A673 (cell line): ENCODE measurements around the gene MRPL57. TPM values are rescaled to one million over a fixed set of nuclear protein-coding genes. Genes with fewer than 3 reads are reported as not detected.
"Not testable (repeated sequence)": the region's sequence is repeated elsewhere in the genome, so short reads cannot be mapped to it uniquely, and the experiment has no call there.

Experiments
- BruUV-seq: library from RNA; stranded (reverse); fragments of 400-500 nt; replicated peaks from 2 replicates; lab custom pipeline; 2021; lab: Mats Ljungman, UMichigan
- CTCF ChIA-PET: fragments of 300-600 bp; sonication (Branson Sonifier 250); formaldehyde crosslinking; loops from one replicate; lab custom pipeline; 2022; ENCODE audit warnings: antibody characterized with exemption; lab: Charles Lee
- POLR2A ChIA-PET: fragments of 300-600 bp; sonication (Branson Sonifier 250); formaldehyde crosslinking; loops from one replicate; lab custom pipeline; 2022; ENCODE audit warnings: antibody characterized with exemption; ENCODE audit not compliant: low non-redundant PET; lab: Charles Lee
- DNase-seq: peaks from one replicate; pipeline ENCODE4 v3.0.0-alpha.2; 2015; ENCODE audit warnings: low spot score
- H3K27ac ChIP-seq: fragments of 200-600 bp; sonication (generic); 2 replicates; pipeline ENCODE4 v1.5.1; 2016; ENCODE audit warnings: mixed run types, low read depth, mild to moderate bottlenecking, mixed read lengths, antibody characterized with exemption, low read length; ENCODE audit not compliant: poor library complexity, severe bottlenecking
- H3K27me3 ChIP-seq: fragments of 200-600 bp; sonication (generic); replicated peaks from 2 replicates; pipeline ENCODE4 v1.6.1; 2017; ENCODE audit warnings: mixed run types, low read depth, mild to moderate bottlenecking, mixed read lengths, antibody characterized with exemption, low read length; ENCODE audit not compliant: insufficient read depth, poor library complexity
- H3K36me3 ChIP-seq: fragments of 200-600 bp; sonication (generic); 2 replicates; pipeline ENCODE4 v1.6.1; 2016; ENCODE audit warnings: mixed run types, mild to moderate bottlenecking, mixed read lengths, antibody characterized with exemption, low read length; ENCODE audit not compliant: insufficient read depth, poor library complexity, severe bottlenecking
- H3K4me1 ChIP-seq: fragments of 200-600 bp; sonication (generic); 2 replicates; pipeline ENCODE4 v1.6.1; 2017; ENCODE audit warnings: mixed run types, mild to moderate bottlenecking, mixed read lengths, antibody characterized with exemption, low read length; ENCODE audit not compliant: insufficient read depth, poor library complexity, severe bottlenecking
- H3K4me3 ChIP-seq: fragments of 200-600 bp; sonication (generic); 2 replicates; pipeline ENCODE4 v1.5.1; 2016; ENCODE audit warnings: low read depth, mixed run types, mild to moderate bottlenecking, mixed read lengths, low read length; ENCODE audit not compliant: poor library complexity, severe bottlenecking
- H3K9me3 ChIP-seq: fragments of 200-600 bp; sonication (generic); 2 replicates; pipeline ENCODE4 v1.6.1; 2016; ENCODE audit warnings: mixed run types, low read depth, mild to moderate bottlenecking, mixed read lengths, antibody characterized with exemption, low read length; ENCODE audit not compliant: poor library complexity, severe bottlenecking
- EZH2 ChIP-seq: fragments of 200-600 bp; sonication (generic); IDR thresholded peaks from 2 replicates; pipeline ENCODE4 v1.6.1; 2017; ENCODE audit warnings: borderline replicate concordance, low read depth, mild to moderate bottlenecking, mixed read lengths, antibody characterized with exemption, low read length; ENCODE audit not compliant: poor library complexity, severe bottlenecking
- intact Hi-C: fragments of 100-400 bp; cut with micrococcal nuclease; formaldehyde crosslinking; loops from one replicate; pipeline ENCODE4 v1.10.0; 2022; ENCODE audit not compliant: unreplicated experiment
- total RNA-seq: library from RNA; stranded (reverse); gene quantifications from 2 replicates; pipeline ENCODE4 v1.2.3, GENCODE V29; 2021
- TF ChIP-seq, protein P1 (sequence below): fragments of 300-800, 200-600 bp; sonication (generic); conservative IDR thresholded peaks from 2 replicates; pipeline ENCODE4 v1.5.1; 2017; ENCODE audit warnings: low read depth, mild to moderate bottlenecking, antibody characterized with exemption, low read length, moderate library complexity, mixed read lengths

MRPL57 gene
- total RNA-seq, 1 experiment from 2014 or later: 53.3 TPM

DNA sequence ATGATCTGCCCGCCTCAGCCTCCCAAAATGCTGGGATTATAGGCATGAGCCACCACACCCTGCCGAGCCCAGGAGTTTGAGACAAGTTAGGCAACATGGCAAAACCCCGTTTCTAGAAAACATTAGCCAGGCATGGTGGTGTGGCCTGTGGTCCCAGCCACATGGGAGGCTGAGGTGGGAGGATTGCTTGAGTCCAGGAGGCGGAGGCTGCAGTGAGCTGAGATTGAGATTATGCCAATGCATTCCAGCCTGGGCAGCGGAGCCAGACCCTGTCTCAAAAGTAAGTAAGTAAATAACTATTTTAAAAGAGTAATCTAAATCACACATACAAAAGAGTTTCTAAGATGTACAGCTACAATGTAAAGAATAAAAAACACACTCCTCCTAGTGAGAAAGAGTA, 42.0 kb upstream of the MRPL57 start:
- Histone ChIP-seq H3K9me3 (no peaks in the 10 kb centered on the region), H3K4me3 (no peak overlapping the region), H3K4me1 (no peaks in the 10 kb centered on the region), H3K36me3 (no peaks in the 10 kb centered on the region), H3K27me3 (no peaks in the 10 kb centered on the region), H3K27ac (no peak overlapping the region)
- intact Hi-C loops: loop anchor here (1.0 to 10.0 kb wide), 3 partner anchors 70 to 640 kb away; partner anchors contain the start of gene LATS2
- DNase-seq: no peak
- no TSS peak for BruUV-seq
- TF ChIP-seq, protein P1, sequence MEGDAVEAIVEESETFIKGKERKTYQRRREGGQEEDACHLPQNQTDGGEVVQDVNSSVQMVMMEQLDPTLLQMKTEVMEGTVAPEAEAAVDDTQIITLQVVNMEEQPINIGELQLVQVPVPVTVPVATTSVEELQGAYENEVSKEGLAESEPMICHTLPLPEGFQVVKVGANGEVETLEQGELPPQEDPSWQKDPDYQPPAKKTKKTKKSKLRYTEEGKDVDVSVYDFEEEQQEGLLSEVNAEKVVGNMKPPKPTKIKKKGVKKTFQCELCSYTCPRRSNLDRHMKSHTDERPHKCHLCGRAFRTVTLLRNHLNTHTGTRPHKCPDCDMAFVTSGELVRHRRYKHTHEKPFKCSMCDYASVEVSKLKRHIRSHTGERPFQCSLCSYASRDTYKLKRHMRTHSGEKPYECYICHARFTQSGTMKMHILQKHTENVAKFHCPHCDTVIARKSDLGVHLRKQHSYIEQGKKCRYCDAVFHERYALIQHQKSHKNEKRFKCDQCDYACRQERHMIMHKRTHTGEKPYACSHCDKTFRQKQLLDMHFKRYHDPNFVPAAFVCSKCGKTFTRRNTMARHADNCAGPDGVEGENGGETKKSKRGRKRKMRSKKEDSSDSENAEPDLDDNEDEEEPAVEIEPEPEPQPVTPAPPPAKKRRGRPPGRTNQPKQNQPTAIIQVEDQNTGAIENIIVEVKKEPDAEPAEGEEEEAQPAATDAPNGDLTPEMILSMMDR: no peak
- TF ChIP-seq EZH2: no peak
- CTCF ChIA-PET: no interaction called here
- POLR2A ChIA-PET: no interaction called here

DNA sequence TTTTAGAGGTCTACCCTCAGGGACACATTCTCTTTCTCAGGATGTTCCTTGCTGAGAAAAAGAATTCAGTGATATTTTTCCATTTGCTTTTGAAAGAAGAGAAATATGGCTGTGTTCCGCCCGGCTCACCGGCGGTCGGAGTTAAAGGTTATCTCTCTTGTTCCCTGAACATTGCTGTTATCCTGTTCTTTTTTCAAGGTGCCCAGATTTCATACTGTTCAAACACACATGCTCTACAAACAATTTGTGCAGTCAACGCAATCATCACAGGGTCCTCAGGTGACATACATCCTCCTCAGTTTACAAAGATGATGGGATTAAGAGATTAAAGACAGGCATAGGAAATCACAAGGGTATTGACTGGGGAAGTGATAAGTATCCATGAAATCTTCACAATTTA, 40.6 kb upstream of the MRPL57 start:
- H3K9me3 ChIP-seq, H3K36me3 ChIP-seq, H3K4me3 ChIP-seq, H3K27ac ChIP-seq, DNase-seq, BruUV-seq, POLR2A ChIA-PET, H3K4me1 ChIP-seq, CTCF ChIA-PET, H3K27me3 ChIP-seq: not testable (repeated sequence)
- intact Hi-C loops: loop anchor here (10.0 kb wide), 2 partner anchors 71 to 641 kb away; partner anchors contain the start of gene LATS2

DNA sequence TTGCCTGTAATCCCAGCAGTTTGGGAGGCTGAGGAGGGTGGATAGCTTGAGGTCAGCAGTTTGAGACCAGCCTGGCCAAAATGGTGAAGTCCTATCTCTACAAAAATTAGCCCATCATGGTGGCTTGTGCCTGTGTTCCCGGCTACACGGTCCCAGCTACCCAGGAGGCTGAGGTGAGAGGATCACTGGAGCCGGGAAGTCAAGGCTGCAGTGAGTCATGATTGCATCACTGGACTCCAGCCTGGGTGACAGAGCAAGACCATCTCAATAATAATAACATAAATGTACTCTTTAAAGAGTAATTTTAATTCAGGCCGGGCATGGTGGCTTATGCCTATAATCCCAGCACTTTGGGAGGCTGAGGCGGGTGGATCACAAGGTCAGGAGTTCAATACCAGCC, 38.8 kb upstream of the MRPL57 start:
- Histone ChIP-seq H3K9me3 (no peaks in the 10 kb centered on the region), H3K27me3 (no peaks in the 10 kb centered on the region), H3K27ac (no peak overlapping the region), H3K36me3 (peaks cover 5% of the 10 kb centered on the region), H3K4me3 (no peak overlapping the region), H3K4me1 (peaks cover 4% of the 10 kb centered on the region)
- ChIA-PET POLR2A (no interaction called here), CTCF (no interaction called here)
- no peak for DNase-seq
- TF ChIP-seq, protein P1: no peak
- TF ChIP-seq EZH2: no peak
- intact Hi-C loops: loop anchor here (10.0 kb wide), 2 partner anchors 73 to 643 kb away; partner anchors contain the start of gene LATS2
- no TSS peak for BruUV-seq

DNA sequence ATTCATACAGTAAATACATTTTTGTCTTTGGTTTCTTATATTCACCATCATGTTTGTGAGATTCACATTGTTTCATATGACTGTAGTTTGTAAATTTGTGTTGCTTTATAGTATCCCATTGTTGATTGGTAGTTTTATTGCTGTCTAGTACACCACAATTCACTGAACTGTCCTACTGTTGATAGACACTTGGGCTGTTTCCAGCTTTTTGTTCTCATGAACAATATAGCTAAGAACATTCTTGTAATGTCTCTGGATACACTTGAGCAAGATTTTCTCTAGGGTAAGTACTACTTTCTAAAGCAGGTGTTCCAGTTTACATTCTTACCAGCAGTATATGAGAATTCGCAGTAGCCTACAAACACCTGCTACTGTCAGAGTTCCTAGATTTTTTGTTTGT, 37.9 kb upstream of the MRPL57 start:
- ChIA-PET POLR2A (interaction anchor here (0.6 kb wide), 1 partner anchor 351 kb away, joined by 4 read pairs; no protein-coding TSS in a partner anchor), CTCF (interaction anchor here (0.6 kb wide), 1 partner anchor 359 kb away, joined by 3 read pairs; no protein-coding TSS in a partner anchor)
- intact Hi-C loops: loop anchor here (10.0 kb wide), 2 partner anchors 74 to 644 kb away; partner anchors contain the start of gene LATS2
- BruUV-seq: no TSS peak
- Histone ChIP-seq H3K9me3 (no peaks in the 10 kb centered on the region), H3K4me1 (peaks cover 6% of the 10 kb centered on the region), H3K36me3 (peaks cover 13% of the 10 kb centered on the region), H3K4me3 (no peak overlapping the region), H3K27ac (no peak overlapping the region), H3K27me3 (no peaks in the 10 kb centered on the region)
- DNase-seq: no peak
- TF ChIP-seq, protein P1: no peak
- no peak for TF ChIP-seq EZH2
